Uterus (tissue), 4 donors: ENCODE results near the gene MTX1. TPM values are rescaled to one million over a fixed set of nuclear protein-coding genes. Genes with fewer than 3 reads are reported as not detected.
A peak's percentile ranks its signal among the peaks of the same experiment; 100 is the strongest.

Source experiments
- DNase-seq, 2 donors: peaks; one replicate each; pipeline ENCODE4 v3.0.0-alpha.2; 2019 to 2020
- H3K27ac ChIP-seq, 2 donors: fragments of 200-600 bp; sonication (generic); 1 replicate in 1 of 2; 2 replicates in 1 of 2; pipeline ENCODE4 v1.5.1; 2016 to 2018
- H3K27me3 ChIP-seq, 2 donors: fragments of 200-600 bp; sonication (generic); one replicate each; pipeline ENCODE4 v1.5.1; 2018 to 2019; ENCODE audit warnings: control low read depth in 1 of 2
- H3K36me3 ChIP-seq, 2 donors: fragments of 200-600 bp; sonication (generic); one replicate each; pipeline ENCODE4 v1.5.1; 2019; ENCODE audit warnings: control low read depth in 1 of 2
- H3K4me1 ChIP-seq, 2 donors: fragments of 200-600 bp; sonication (generic); one replicate each; pipeline ENCODE4 v1.5.1; 2018 to 2019; ENCODE audit warnings: control low read depth in 1 of 2
- H3K4me3 ChIP-seq, 2 donors: fragments of 200-600 bp; sonication (generic); 1 replicate in 1 of 2; 2 replicates in 1 of 2; pipeline ENCODE4 v1.5.1; 2018 to 2019; ENCODE audit warnings: mild to moderate bottlenecking in 1 of 2
- H3K9me3 ChIP-seq, 2 donors: fragments of 200-600 bp; sonication (generic); one replicate each; pipeline ENCODE4 v1.5.1; 2019; ENCODE audit warnings: control low read depth in 1 of 2
- POLR2A ChIP-seq, 2 donors: fragments of 450-650 bp; IDR thresholded peaks; one replicate each; pipeline ENCODE4 v1.6.1; 2016; ENCODE audit warnings: antibody characterized with exemption in 2 of 2, mild to moderate bottlenecking in 1 of 2, moderate library complexity in 1 of 2
- intact Hi-C: fragments of 100-400 bp; cut with DNase I; formaldehyde crosslinking; loops from one replicate; pipeline ENCODE4 v1.15.1; 2023; ENCODE audit warnings: low total_unique reads
- total RNA-seq, 4 donors: library from RNA; depleted of rRNA in 3 of 4; stranded (reverse); fragments of >200 nt in 3 of 4; gene quantifications; one replicate each; pipeline versions ENCODE4 v1.1.0 to v1.2.4, GENCODE V29; 2014 to 2023
- TF ChIP-seq, protein P1 (sequence below), 4 experiments: fragments of 200-600 bp in 2 of 4; fragments of 450-650 bp in 2 of 4; sonication (generic) in 2 of 4; IDR thresholded peaks; one replicate each; pipeline ENCODE4 v1.5.1; 2016 to 2019; ENCODE audit warnings: antibody characterized with exemption in 4 of 4, mild to moderate bottlenecking in 2 of 4, moderate library complexity in 1 of 4
- donor health status: DM: yes; HTN: yes; CAD: no.

MTX1 gene
- total RNA-seq, 4 donors from 2014 or later = 9.7 to 62.4 (median 26.0) TPM

DNA sequence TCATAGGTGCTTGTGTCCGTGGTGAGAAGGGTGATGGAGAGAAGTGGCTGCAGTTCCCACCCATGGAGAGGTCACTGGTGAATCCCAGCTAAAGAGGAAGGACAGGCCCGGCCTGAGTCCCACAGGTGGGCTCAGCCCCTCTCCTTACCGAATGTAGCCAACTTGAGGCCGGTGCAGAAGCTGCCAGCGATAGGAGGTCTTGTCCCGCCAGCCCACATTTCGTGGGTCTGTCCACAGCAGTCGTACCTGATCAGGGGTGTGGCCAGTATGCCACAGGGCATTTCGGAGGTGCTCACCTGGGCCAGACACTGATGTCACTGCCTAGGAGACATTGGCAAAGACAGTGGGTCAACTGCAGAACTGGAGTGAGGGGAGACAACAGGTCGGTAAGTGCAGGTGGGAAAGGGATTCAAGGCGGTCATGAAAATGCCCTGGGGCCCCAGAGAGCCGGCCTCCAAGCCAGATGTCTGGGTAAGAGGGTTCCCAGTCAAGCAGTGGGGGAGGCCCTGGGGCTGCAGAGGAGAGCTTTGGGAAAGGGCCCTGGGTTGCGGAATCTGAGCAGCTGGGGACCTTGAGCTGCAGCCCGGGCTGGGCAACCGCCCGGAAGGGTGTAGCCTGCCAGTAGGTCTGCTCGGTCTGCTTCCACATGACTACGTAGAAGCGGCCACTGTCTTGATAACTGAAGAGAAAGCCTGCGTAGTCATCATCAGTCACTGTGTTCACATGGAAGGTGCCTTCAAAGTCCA is 11.4 kb upstream of the MTX1 start:
- no peak for DNase-seq
- Histone ChIP-seq H3K36me3 (no peaks in the 10 kb centered on the region), H3K27ac (no peak overlapping the region), H3K9me3 (no peaks in the 10 kb centered on the region), H3K4me3 (no peak overlapping the region), H3K4me1 (no peaks in the 10 kb centered on the region), H3K27me3 (no peaks in the 10 kb centered on the region)
- TF ChIP-seq POLR2A (IDR thresholded peaks at IDR 0.05) = peak in 1 of 2 donors; percentile 4
- TF ChIP-seq, protein P1, sequence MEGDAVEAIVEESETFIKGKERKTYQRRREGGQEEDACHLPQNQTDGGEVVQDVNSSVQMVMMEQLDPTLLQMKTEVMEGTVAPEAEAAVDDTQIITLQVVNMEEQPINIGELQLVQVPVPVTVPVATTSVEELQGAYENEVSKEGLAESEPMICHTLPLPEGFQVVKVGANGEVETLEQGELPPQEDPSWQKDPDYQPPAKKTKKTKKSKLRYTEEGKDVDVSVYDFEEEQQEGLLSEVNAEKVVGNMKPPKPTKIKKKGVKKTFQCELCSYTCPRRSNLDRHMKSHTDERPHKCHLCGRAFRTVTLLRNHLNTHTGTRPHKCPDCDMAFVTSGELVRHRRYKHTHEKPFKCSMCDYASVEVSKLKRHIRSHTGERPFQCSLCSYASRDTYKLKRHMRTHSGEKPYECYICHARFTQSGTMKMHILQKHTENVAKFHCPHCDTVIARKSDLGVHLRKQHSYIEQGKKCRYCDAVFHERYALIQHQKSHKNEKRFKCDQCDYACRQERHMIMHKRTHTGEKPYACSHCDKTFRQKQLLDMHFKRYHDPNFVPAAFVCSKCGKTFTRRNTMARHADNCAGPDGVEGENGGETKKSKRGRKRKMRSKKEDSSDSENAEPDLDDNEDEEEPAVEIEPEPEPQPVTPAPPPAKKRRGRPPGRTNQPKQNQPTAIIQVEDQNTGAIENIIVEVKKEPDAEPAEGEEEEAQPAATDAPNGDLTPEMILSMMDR (IDR thresholded peaks at IDR 0.05) = no peak
- intact Hi-C loops = no loop called here

- H3K4me3 ChIP-seq = no peak overlapping the region
- DNase-seq = no peak
- intact Hi-C loops = no loop called here
- H3K27me3 ChIP-seq = no peaks in the 10 kb centered on the region
- no peaks in the 10 kb centered on the region for H3K4me1 ChIP-seq
- H3K36me3 ChIP-seq = no peaks in the 10 kb centered on the region
- no peak overlapping the region for H3K27ac ChIP-seq
- TF ChIP-seq, protein P1 (IDR thresholded peaks at IDR 0.05) = no peak
- no peak for TF ChIP-seq POLR2A (IDR thresholded peaks at IDR 0.05)
- no peaks in the 10 kb centered on the region for H3K9me3 ChIP-seq
These were observed 10.5 kb upstream of the MTX1 start for GRCh38 chr1:155197901-155198546.

- no peaks in the 10 kb centered on the region for H3K36me3 ChIP-seq
- H3K27me3 ChIP-seq = no peaks in the 10 kb centered on the region
- no peaks in the 10 kb centered on the region for H3K4me1 ChIP-seq
- intact Hi-C loops = no loop called here
- no peak for TF ChIP-seq POLR2A (IDR thresholded peaks at IDR 0.05)
- TF ChIP-seq, protein P1 (IDR thresholded peaks at IDR 0.05) = no peak
- H3K27ac ChIP-seq = no peak overlapping the region
- H3K4me3 ChIP-seq = no peak overlapping the region
- DNase-seq = no peak
- H3K9me3 ChIP-seq = no peaks in the 10 kb centered on the region
These were observed 10.0 kb upstream of the MTX1 start for GRCh38 chr1:155198547-155198906.

DNA sequence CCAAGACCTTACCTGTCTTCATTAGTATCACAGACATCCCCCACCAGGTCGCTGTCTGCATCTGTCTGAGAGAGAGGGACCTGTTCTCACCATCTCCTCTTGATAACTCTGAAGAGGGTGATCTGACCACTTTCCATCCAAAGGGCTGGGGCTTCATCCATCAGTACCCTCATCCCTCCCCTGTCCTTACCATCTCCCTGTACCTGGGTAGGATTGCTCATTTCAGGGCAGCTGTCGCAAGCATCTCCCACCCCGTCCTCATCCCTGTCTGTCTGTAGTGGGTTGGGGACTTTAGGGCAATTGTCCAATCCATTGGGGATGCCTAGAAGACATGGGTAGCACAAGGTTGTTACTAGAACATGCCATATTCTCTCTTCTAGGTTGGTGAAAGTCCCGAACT is 8.7 kb upstream of the MTX1 start:
- no peaks in the 10 kb centered on the region for H3K36me3 ChIP-seq

GRCh38 chr1:155200920-155201319 is 7.6 kb upstream of the MTX1 start:
- Histone ChIP-seq H3K27me3 (no peaks in the 10 kb centered on the region), H3K36me3 (no peaks in the 10 kb centered on the region), H3K9me3 (no peaks in the 10 kb centered on the region), H3K4me3 (no peak overlapping the region), H3K4me1 (no peaks in the 10 kb centered on the region), H3K27ac (no peak overlapping the region)
- intact Hi-C loops = no loop called here
- DNase-seq = no peak
- TF ChIP-seq POLR2A (IDR thresholded peaks at IDR 0.05) = no peak

More for the DNA sequence above, 8.7 kb upstream of the MTX1 start:
- no peak for DNase-seq
- Histone ChIP-seq H3K4me1 (no peaks in the 10 kb centered on the region), H3K4me3 (no peak overlapping the region), H3K27me3 (no peaks in the 10 kb centered on the region), H3K9me3 (no peaks in the 10 kb centered on the region), H3K27ac (no peak overlapping the region)
- intact Hi-C loops = no loop called here
- TF ChIP-seq, protein P1 (IDR thresholded peaks at IDR 0.05) = no peak
- TF ChIP-seq POLR2A (IDR thresholded peaks at IDR 0.05) = no peak
